HG03442 (cell line): ENCODE data around the gene BBS1.
"Not testable (repeated sequence)": the region's sequence is repeated elsewhere in the genome, so short reads cannot be mapped to it uniquely, and the experiment has no call there.

ENCODE experiments used
- ATAC-seq: cut with Tn5 transposase; IDR thresholded peaks from one replicate; pipeline ENCODE4 v1.9.1; 2021; ENCODE audit warnings: mild to moderate bottlenecking, moderate library complexity; ENCODE audit not compliant: unreplicated experiment

BBS1 gene

GRCh38 chr11:66569076-66569475 is 58.6 kb downstream of the BBS1 start:
- no peak for ATAC-seq

GRCh38 chr11:66570079-66570849 is 59.8 kb downstream of the BBS1 start:
- no peak for ATAC-seq

GRCh38 chr11:66570850-66571180 is 60.4 kb downstream of the BBS1 start:
- ATAC-seq = no peak

- ATAC-seq = no peak
Observed at GRCh38 chr11:66579017-66579606, 68.7 kb downstream of the BBS1 start.

GRCh38 chr11:66580803-66581202 is 70.4 kb downstream of the BBS1 start:
- ATAC-seq = no peak

- ATAC-seq = no peak
Observed at GRCh38 chr11:66581261-66581660, 70.8 kb downstream of the BBS1 start.

GRCh38 chr11:66582565-66583147 is 72.2 kb downstream of the BBS1 start:
- not testable (repeated sequence) for ATAC-seq
